ENCODE measurements around the gene TEX54. TPM values are rescaled to one million over a fixed set of nuclear protein-coding genes. Genes with fewer than 3 reads are reported as not detected.
A peak's percentile ranks its signal among the peaks of the same experiment; 100 is the strongest.

The TEX54 gene
- total and polyA plus RNA-seq, 2 of the 13 experiments (the other 11 are each of a cell fraction or from before 2014, with no cell fraction given): not detected

- TF ChIP-seq AFF4 (CRISPR knock-in tag; IDR thresholded peaks at IDR 0.05) (0 out of 2 replicates have a peak, but pooled peaks have one; percentile 53), ZBTB49 (CRISPR knock-in tag; IDR thresholded peaks at IDR 0.05; ENCODE audit: borderline replicate concordance) (no peak), ZNF781 (CRISPR knock-in tag; IDR thresholded peaks at IDR 0.05; ENCODE audit: borderline replicate concordance, not compliant biosample characterization) (peak; percentile 78), ZNF557 (CRISPR knock-in tag; IDR thresholded peaks at IDR 0.05) (no peak), PAXIP1 (CRISPR knock-in tag; conservative IDR thresholded peaks at IDR 0.05) (no peak), ZNF619 (CRISPR knock-in tag; IDR thresholded peaks at IDR 0.05) (no peak), ZNF24 (IDR thresholded peaks at IDR 0.05) (no peak), KLF15 (CRISPR knock-in tag; IDR thresholded peaks at IDR 0.05; ENCODE audit: borderline replicate concordance) (no peak), REL (CRISPR knock-in tag; conservative IDR thresholded peaks at IDR 0.05) (no peak), ADNP (CRISPR knock-in tag; IDR thresholded peaks at IDR 0.05) (no peak), CENPBD1 (CRISPR knock-in tag; IDR thresholded peaks at IDR 0.05; ENCODE audit: borderline replicate concordance, low read depth) (no peak), NFIB (CRISPR knock-in tag; IDR thresholded peaks at IDR 0.05; ENCODE audit: borderline replicate concordance) (no peak), TFE3 (CRISPR knock-in tag; IDR thresholded peaks at IDR 0.05) (no peak), ARHGAP35 (CRISPR knock-in tag; IDR thresholded peaks at IDR 0.05; ENCODE audit: borderline replicate concordance) (no peak), SOX5 (CRISPR knock-in tag; IDR thresholded peaks at IDR 0.05; ENCODE audit: borderline replicate concordance) (no peak), ZNF768 (CRISPR knock-in tag; IDR thresholded peaks at IDR 0.05) (no peak)
These were observed 18.5 kb upstream of the TEX54 start (continued) for GRCh38 chr11:62850911-62851806.
